K562 treated with DMSO at 1 percent for 4 hours (cell line): ENCODE results near the gene SH2D3A. TPM values are rescaled to one million over a fixed set of nuclear protein-coding genes. Genes with fewer than 3 reads are reported as not detected.

Experiments
- total RNA-seq: library from RNA; unstranded; fragments of 300-600 nt; gene quantifications from 2 replicates; pipeline ENCODE4 v1.2.3, GENCODE V29; 2022; ENCODE audit not compliant: insufficient read depth

Gene SH2D3A
- total RNA-seq, result 6.2 and 6.4 TPM in 2 replicates

DNA sequence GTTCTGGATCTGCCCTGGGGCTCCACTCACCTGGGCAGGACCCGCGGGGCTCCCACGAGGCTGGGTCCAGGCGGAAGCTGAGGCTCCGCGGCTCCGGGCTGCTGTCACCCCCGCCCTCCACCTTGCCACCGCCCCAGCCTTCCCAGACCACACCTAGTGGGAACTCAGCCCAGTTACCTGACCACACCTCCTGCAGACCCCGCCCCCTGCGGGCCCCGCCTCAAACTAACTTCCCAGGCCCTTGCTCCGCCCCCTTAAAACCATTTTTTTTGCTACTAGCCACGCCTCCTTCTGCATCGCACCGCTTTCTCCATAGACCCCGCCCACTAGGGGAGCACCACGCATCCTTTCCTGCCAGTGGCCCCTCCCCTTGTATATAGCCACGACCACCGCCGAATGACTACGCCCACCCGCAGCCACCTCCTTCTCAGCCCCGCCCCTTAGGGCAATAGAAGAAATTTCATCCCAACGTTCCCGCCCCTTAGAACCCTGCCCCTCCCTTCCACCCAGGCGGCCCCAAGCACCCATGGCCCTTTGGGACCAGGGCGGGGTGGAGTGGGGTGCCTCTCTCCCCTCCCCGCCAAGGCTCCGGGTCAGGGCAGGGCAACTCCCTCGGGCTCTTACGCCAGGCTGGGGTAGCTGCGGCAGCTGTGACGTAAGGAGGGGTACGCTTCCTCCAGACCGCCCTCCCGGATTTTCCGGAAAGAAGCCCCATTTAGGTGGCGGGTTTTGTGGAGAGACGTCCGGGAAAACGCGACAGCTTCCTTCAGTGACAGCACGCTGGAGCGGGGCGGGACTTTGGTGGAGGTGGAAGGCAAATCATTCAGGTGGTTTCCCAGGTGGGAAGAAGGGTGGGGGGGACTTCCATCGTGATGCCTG, at the start of gene SH2D3A:
Gene SH2D3A (minus strand): TSS at position 79 of the 879 bp plus-strand sequence. CDS start 3,687 bp downstream, outside the sequence.

DNA sequence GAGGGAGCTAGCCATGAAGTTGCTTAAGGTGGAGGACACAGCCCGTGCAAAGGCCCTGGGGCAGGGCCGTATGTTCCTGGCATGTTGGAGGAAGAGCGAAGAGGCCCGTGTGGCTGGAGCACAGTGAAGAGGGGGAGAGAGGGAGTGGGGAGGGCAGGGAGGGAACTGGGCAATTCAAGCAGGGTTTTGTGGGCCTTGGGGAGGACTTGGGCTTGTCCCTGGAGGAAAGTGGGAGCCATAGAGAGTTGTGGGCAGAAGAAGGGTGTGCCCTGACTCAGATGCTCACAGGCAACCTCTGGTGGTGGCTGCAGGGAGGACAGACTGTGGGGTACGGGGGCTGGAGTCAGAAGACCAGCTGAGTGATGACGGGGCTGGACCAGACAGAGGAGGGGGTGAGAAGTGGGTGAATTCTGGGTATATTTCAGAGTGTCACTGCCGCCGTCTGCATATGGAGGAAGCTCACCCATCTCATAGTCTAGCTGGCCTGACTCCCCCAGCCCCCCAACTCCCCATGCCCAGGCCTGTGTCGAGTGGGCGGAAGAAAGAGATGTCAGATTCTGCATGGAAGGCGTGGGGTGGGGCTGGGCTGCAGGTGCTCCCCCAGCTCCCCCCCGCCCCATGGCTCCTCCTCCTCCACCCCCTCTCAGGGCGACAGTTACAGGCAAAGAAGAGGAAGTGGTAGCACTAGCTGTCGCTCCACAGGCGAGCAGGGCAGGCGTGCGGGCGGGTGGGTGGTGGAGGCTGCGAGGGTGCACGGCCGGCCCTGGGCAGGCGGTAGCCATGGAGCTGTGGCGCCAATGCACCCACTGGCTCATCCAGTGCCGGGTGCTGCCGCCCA, 5.0 kb upstream of the SH2D3A start, which contains the start of gene VAV1:
Gene VAV1 (plus strand): TSS at position 681 of the 838 bp plus-strand sequence. CDS start 100 bp downstream, at position 781.

DNA sequence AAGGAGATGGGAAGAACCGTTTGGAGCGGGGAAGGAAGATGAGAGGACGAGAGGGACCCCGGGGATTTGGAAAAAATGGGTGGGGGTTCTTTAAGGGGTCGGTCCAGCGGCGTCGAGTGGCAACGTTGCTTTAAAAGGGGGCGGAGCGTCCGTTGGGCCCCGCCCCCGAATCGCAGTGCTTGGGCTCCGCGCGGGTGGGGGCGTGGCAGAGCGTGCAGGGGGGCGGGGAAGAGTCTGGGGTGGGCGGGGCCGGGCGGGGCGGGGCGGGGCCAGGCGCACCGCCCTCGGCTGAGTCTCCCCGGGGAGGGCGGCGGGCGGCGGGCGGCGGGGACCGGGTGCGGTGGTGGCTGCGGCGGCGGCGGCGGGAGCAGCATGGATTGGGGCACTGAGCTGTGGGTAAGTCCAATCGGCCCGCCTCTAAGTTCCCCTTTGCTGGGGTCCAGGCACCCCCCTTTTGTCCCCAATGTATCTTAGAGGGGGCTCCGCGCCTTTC, 27.8 kb downstream of the SH2D3A start, which contains the start of gene TRIP10:
Gene TRIP10 (plus strand): TSS at position 291 of the 493 bp plus-strand sequence. CDS start 82 bp downstream, at position 373.

DNA sequence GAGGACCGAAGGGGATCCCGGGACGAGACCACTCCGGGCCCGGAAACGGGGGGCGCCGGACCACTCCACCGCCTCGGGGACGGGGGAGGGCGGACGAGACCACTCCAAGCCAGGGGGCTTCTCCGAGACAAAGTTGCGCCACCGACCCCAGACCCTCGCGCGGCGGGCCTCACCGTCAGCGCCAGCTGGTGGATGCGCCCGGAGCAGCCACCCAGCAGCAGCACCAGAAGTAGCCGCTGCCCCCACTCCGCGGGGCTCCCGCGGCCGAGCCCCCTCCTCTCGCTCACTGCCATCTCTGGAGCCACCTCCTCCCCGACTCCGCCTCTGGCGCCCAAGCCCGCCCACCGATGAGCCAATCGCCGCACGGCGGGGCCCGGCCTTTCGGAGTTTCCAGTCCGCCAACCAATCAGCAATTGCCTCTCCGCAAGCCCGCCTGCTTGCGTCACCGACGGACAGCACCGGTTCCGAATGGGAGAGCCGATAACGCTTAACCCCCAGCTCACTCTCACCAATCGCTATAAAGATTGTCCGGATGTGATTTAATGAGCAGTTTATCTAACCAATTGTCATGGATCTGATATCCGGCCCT, 29.9 kb downstream of the SH2D3A start, which contains the start of gene GPR108:
Gene GPR108 (minus strand): TSS at position 297 of the 589 bp plus-strand sequence. CDS start 4 bp downstream, at position 293.

DNA sequence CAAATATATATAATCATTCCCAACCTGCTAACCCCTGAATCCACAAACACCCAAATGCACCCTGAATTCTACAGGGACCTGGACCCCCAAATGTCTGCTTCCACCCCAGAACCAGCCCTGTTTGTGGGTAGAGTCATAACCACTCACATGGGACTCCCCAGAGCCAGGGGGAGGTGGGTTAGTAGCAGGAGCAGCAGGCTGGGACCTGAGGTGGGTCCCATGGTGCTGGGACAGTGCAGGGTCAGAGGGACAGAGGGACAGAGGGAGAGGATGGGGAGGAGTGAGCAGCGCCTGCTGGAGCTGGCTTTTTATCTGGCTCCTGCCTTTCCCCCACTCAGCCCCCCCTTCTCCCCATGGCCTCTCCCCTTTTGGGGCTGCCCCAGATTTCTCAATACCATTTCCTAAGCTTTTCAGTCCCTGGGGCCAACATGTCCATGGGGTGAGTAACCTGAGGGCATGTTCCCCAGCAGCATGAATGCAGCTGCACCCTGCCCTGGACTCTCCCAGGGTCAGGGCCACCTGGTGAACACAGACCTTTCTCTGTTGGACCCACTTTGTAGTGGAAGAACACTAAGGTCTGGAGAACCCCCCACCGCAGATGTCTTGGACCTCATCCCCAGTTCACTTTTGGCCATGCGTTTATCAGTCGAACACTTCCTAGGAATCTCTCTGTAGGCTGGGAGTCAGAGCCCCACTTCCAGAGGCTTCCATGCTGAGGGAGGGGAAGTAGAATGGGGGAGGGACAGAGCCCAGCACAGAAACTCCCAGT, 46.7 kb downstream of the SH2D3A start, which contains the start of gene C3:
Gene C3 (minus strand): TSS at position 282 of the 769 bp plus-strand sequence. CDS start 61 bp downstream, at position 221.

Other genes starting within 250 kb of the SH2D3A start
- gene TNFSF9, start 236.4 kb downstream of the SH2D3A start, total RNA-seq, result 17.9 and 30.7 TPM in 2 replicates
- 2.7 and 5.5 TPM in 2 replicates for gene CD70, start 176.3 kb downstream of the SH2D3A start, total RNA-seq
- 0.12 TPM in 1 of 2 replicates, not detected in the other for gene TNFSF14, start 97.3 kb downstream of the SH2D3A start, total RNA-seq
- gene C3, start 46.8 kb downstream of the SH2D3A start, total RNA-seq, result 19.3 and 29.1 TPM in 2 replicates
- 47.1 and 67.5 TPM in 2 replicates for gene GPR108, start 29.9 kb downstream of the SH2D3A start, total RNA-seq
- 37.3 and 38.2 TPM in 2 replicates for gene TRIP10, start 27.8 kb downstream of the SH2D3A start, total RNA-seq
- 36.4 and 39.0 TPM in 2 replicates for gene VAV1, start 5.3 kb upstream of the SH2D3A start, total RNA-seq
- gene ADGRE1, start 120.1 kb upstream of the SH2D3A start, total RNA-seq, result 2.9 and 4.8 TPM in 2 replicates